ENCODE results near the gene FAM20C. TPM values are rescaled to one million over a fixed set of nuclear protein-coding genes. Genes with fewer than 3 reads are reported as not detected.
A peak's percentile ranks its signal among the peaks of the same experiment; 100 is the strongest.

The FAM20C gene
- total RNA-seq, 3 donors from 2014 or later (not counting 1 experiment from before 2014, with no cell fraction given): 1.2 to 8.6 (median 3.9) TPM

- Histone ChIP-seq H3K27ac (ENCODE audit: low read length) (no peak overlapping the region), H3K27me3 (ENCODE audit: control insufficient read depth, insufficient read depth, low read length) (no peaks in the 10 kb centered on the region), H3K36me3 (ENCODE audit: control insufficient read depth, insufficient read depth, low read length) (no peaks in the 10 kb centered on the region), H3K4me1 (ENCODE audit: control insufficient read depth, insufficient read depth, low read length) (no peaks in the 10 kb centered on the region), H3K9me3 (ENCODE audit: control insufficient read depth, insufficient read depth, low read length) (no peaks in the 10 kb centered on the region), H3K4me3 (ENCODE audit: low read length) (no peak overlapping the region)
- intact Hi-C loops (cut with micrococcal nuclease): no loop called here
- Mint-ChIP-seq H3K9me3 (no peaks in the 10 kb centered on the region), H3K4me1 (no peaks in the 10 kb centered on the region), H3K27ac (no peak overlapping the region), H3K4me3 (no peak overlapping the region), H3K27me3 (ENCODE audit: low read depth in 2 of 2) (peaks cover 5 to 6% of the 10 kb centered on the region in 2 donors), H3K36me3 (peaks cover 6% of the 10 kb centered on the region)
- DNase-seq (no peak), ATAC-seq (peak in 1 of 3 donors; percentile 31)
- 87% methylated on average over 19 of the region's 19 CpGs for WGBS (ENCODE audit: insufficient coverage)
- TF ChIP-seq, protein P1, sequence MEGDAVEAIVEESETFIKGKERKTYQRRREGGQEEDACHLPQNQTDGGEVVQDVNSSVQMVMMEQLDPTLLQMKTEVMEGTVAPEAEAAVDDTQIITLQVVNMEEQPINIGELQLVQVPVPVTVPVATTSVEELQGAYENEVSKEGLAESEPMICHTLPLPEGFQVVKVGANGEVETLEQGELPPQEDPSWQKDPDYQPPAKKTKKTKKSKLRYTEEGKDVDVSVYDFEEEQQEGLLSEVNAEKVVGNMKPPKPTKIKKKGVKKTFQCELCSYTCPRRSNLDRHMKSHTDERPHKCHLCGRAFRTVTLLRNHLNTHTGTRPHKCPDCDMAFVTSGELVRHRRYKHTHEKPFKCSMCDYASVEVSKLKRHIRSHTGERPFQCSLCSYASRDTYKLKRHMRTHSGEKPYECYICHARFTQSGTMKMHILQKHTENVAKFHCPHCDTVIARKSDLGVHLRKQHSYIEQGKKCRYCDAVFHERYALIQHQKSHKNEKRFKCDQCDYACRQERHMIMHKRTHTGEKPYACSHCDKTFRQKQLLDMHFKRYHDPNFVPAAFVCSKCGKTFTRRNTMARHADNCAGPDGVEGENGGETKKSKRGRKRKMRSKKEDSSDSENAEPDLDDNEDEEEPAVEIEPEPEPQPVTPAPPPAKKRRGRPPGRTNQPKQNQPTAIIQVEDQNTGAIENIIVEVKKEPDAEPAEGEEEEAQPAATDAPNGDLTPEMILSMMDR (IDR thresholded peaks at IDR 0.05): no peak
These were observed 112.4 kb downstream of the FAM20C start for GRCh38 chr7:304574-305409.

DNA sequence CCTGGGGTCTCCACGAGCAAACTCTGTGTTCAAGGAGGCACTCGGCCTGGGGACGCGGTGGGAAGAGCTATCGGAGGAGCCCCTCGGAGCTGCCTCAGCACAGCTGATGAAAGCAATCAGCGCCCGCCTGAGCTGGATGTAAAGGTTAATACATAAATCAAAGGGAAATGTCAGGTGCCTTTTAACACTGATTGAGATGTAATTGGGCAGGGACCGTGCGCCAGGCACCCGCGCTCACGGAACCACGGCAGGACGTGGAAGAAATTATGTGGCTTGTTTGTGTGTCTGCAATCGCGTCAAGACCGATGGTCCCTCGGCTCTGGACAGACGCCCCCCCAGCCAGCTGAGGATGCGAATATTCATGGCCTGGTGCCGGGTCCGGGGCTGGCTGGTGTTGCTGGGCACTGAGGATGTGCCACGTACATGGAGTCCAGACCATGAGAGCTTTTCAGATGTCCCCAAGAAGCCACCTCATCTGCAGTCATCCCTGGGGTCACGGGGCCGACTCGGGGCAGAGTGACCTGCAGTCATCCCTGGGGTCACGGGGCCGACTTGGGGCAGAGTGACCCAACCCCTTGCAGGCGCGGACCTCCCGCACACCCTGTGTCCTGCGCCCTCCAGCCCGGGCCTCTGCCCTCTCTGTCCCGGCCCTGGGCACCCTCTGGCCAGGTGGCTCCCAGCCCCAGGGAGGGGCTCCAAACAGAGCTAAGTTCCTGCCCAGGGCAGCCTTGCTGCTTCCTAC is 113.2 kb downstream of the FAM20C start:
- Mint-ChIP-seq H3K4me1 (no peaks in the 10 kb centered on the region), H3K27me3 (ENCODE audit: low read depth in 2 of 2) (peaks cover 5 to 7% of the 10 kb centered on the region in 2 donors), H3K4me3 (no peak overlapping the region), H3K9me3 (no peaks in the 10 kb centered on the region), H3K27ac (no peak overlapping the region), H3K36me3 (peaks cover 6% of the 10 kb centered on the region)
- intact Hi-C loops (cut with micrococcal nuclease): no loop called here
- TF ChIP-seq, protein P1 (IDR thresholded peaks at IDR 0.05): no peak
- H3K36me3 ChIP-seq (ENCODE audit: control insufficient read depth, insufficient read depth, low read length): no peaks in the 10 kb centered on the region
- no peaks in the 10 kb centered on the region for H3K9me3 ChIP-seq (ENCODE audit: control insufficient read depth, insufficient read depth, low read length)
- no peak for ATAC-seq
- H3K4me1 ChIP-seq (ENCODE audit: control insufficient read depth, insufficient read depth, low read length): no peaks in the 10 kb centered on the region
- no peaks in the 10 kb centered on the region for H3K27me3 ChIP-seq (ENCODE audit: control insufficient read depth, insufficient read depth, low read length)
- no peak overlapping the region for H3K27ac ChIP-seq (ENCODE audit: low read length)
- DNase-seq: no peak
- 89% methylated on average over 35 of the region's 35 CpGs for WGBS (ENCODE audit: insufficient coverage)
- H3K4me3 ChIP-seq (ENCODE audit: low read length): no peak overlapping the region

- H3K4me1 Mint-ChIP-seq: no peaks in the 10 kb centered on the region
- no peak overlapping the region for H3K27ac ChIP-seq (ENCODE audit: low read length)
- H3K27me3 ChIP-seq (ENCODE audit: control insufficient read depth, insufficient read depth, low read length): peaks cover 2% of the 10 kb centered on the region
- H3K4me3 ChIP-seq (ENCODE audit: low read length): no peak overlapping the region
- no peak overlapping the region for H3K4me3 Mint-ChIP-seq
- TF ChIP-seq, protein P1 (IDR thresholded peaks at IDR 0.05): no peak
- no peaks in the 10 kb centered on the region for H3K4me1 ChIP-seq (ENCODE audit: control insufficient read depth, insufficient read depth, low read length)
- DNase-seq (no peak), ATAC-seq (no peak)
- H3K36me3 Mint-ChIP-seq: peaks cover 6% of the 10 kb centered on the region
- H3K9me3 Mint-ChIP-seq: no peaks in the 10 kb centered on the region
- peaks cover 5 to 29% of the 10 kb centered on the region in 2 donors for H3K27me3 Mint-ChIP-seq (ENCODE audit: low read depth in 2 of 2)
- no peaks in the 10 kb centered on the region for H3K9me3 ChIP-seq (ENCODE audit: control insufficient read depth, insufficient read depth, low read length)
- intact Hi-C loops (cut with micrococcal nuclease): no loop called here
- 64% methylated on average over 3 of the region's 3 CpGs for WGBS (ENCODE audit: insufficient coverage)
- H3K36me3 ChIP-seq (ENCODE audit: control insufficient read depth, insufficient read depth, low read length): no peaks in the 10 kb centered on the region
- H3K27ac Mint-ChIP-seq: no peak overlapping the region
These were observed 115.6 kb downstream of the FAM20C start for GRCh38 chr7:307970-308369.

Measured in natural killer cell (primary cell).